HepG2 (cell line): ENCODE measurements around the gene RERE. TPM values are rescaled to one million over a fixed set of nuclear protein-coding genes. Genes with fewer than 3 reads are reported as not detected.

Experiments used
- CEBPB ChIP-seq: IDR thresholded peaks from 2 replicates; pipeline ENCODE4 v1.6.1; 2011; ENCODE audit warnings: low read depth, low read length, improper control_type of control experiment, borderline replicate concordance
- ERF ChIP-seq: IDR thresholded peaks from 2 replicates; pipeline ENCODE4 v1.6.1; 2018; ENCODE audit warnings: missing biosample characterization, missing genetic modification reagents
- GFI1 ChIP-seq: sonication (generic); formaldehyde crosslinking; IDR thresholded peaks from 2 replicates; pipeline ENCODE4 v1.5.0; 2020; ENCODE audit warnings: missing genetic modification reagents, mild to moderate bottlenecking, borderline replicate concordance
- HBP1 ChIP-seq: IDR thresholded peaks from 2 replicates; pipeline ENCODE4 v1.6.1; 2016; ENCODE audit warnings: low read depth, control low read depth
- LCORL ChIP-seq, 2 experiments: fragments of 450-650 bp in 1 of 2; sonication (generic) in 1 of 2; formaldehyde crosslinking in 1 of 2; IDR thresholded peaks; 2 replicates each; pipeline versions ENCODE4 v1.5.0 to v1.6.1; 2017 to 2020; ENCODE audit warnings: antibody characterized with exemption in 1 of 2, missing genetic modification reagents in 1 of 2
- NKX3-1 ChIP-seq: sonication (generic); formaldehyde crosslinking; IDR thresholded peaks from 2 replicates; pipeline ENCODE4 v1.5.0; 2020; ENCODE audit warnings: missing genetic modification reagents
- POLR2A ChIP-seq, 2 experiments: IDR thresholded peaks; 2 replicates each; pipeline ENCODE4 v1.6.1; 2011; ENCODE audit warnings: low read depth in 2 of 2, low read length in 2 of 2, mild to moderate bottlenecking in 1 of 2, moderate library complexity in 1 of 2; ENCODE audit not compliant: insufficient read depth in 1 of 2
- RAD21 ChIP-seq: fragments of 450-650 bp; formaldehyde crosslinking; IDR thresholded peaks from 2 replicates; pipeline ENCODE4 v1.5.0; 2020; ENCODE audit warnings: mild to moderate bottlenecking
- RNF2 ChIP-seq: fragments of 450-650 bp; conservative IDR thresholded peaks from 2 replicates; pipeline ENCODE4 v1.6.1; 2016; ENCODE audit warnings: low read depth
- RXRA ChIP-seq: sonication (generic); formaldehyde crosslinking; IDR thresholded peaks from 2 replicates; pipeline ENCODE4 v1.5.1; 2020; ENCODE audit warnings: missing genetic modification reagents
- SMAD9 ChIP-seq: sonication (generic); formaldehyde crosslinking; IDR thresholded peaks from 2 replicates; pipeline ENCODE4 v1.5.1; 2020; ENCODE audit warnings: mild to moderate bottlenecking, missing genetic modification reagents
- ZBTB39 ChIP-seq: sonication (generic); formaldehyde crosslinking; IDR thresholded peaks from 2 replicates; pipeline ENCODE4 v1.5.0; 2020; ENCODE audit warnings: missing genetic modification reagents
- ZBTB7B ChIP-seq: sonication (generic); formaldehyde crosslinking; IDR thresholded peaks from 2 replicates; pipeline ENCODE4 v1.4.0; 2020; ENCODE audit warnings: missing genetic modification reagents
- ZFP91 ChIP-seq: sonication (generic); formaldehyde crosslinking; IDR thresholded peaks from 2 replicates; pipeline ENCODE4 v1.9.0; 2022; ENCODE audit warnings: missing genetic modification reagents, mild to moderate bottlenecking, borderline replicate concordance
- ZNF501 ChIP-seq: sonication (generic); formaldehyde crosslinking; IDR thresholded peaks from 2 replicates; pipeline ENCODE4 v1.5.1; 2020; ENCODE audit warnings: mild to moderate bottlenecking, moderate library complexity, missing genetic modification reagents
- ZNF570 ChIP-seq: sonication (generic); formaldehyde crosslinking; IDR thresholded peaks from 2 replicates; pipeline ENCODE4 v1.4.0; 2020; ENCODE audit warnings: mild to moderate bottlenecking, missing genetic modification reagents, borderline replicate concordance
- ZNF687 ChIP-seq: sonication (generic); formaldehyde crosslinking; IDR thresholded peaks from 2 replicates; pipeline ENCODE4 v1.5.1; 2020; ENCODE audit warnings: mild to moderate bottlenecking, missing genetic modification reagents, moderate library complexity
- ZNF724P ChIP-seq: sonication (generic); formaldehyde crosslinking; IDR thresholded peaks from 2 replicates; pipeline ENCODE4 v1.8.0; 2022; ENCODE audit warnings: missing genetic modification reagents, borderline replicate concordance
- ZNF781 ChIP-seq: sonication (generic); formaldehyde crosslinking; IDR thresholded peaks from 2 replicates; pipeline ENCODE4 v1.5.1; 2020; ENCODE audit warnings: borderline replicate concordance, mild to moderate bottlenecking, missing genetic modification reagents; ENCODE audit errors: not compliant biosample characterization
- polyA plus RNA-seq, 8 experiments: library from polyadenylated mRNA; depleted of rRNA in 3 of 8; stranded (reverse) in 7 of 8; unstranded in 1 of 8; fragments of >200 nt; fragmentation: Illumina TruSeq in 4 of 8; extraction: Trizol in 4 of 8; gene quantifications; 2 replicates each; pipeline versions ENCODE4 v1.2.1 to v1.2.3, GENCODE V29; 2011 to 2016; ENCODE audit warnings: low read depth in 4 of 8, missing spikeins in 1 of 8, mixed read lengths in 1 of 8; ENCODE audit not compliant: insufficient read depth in 1 of 8
- total RNA-seq, 5 experiments: library from RNA; depleted of rRNA; stranded (reverse); fragments of >200 nt; fragmentation: Illumina TruSeq; extraction: Trizol; gene quantifications; 2 replicates each; pipeline ENCODE4 v1.2.3, GENCODE V29; 2016; ENCODE audit warnings: low read depth in 1 of 5

RERE gene
- total and polyA plus RNA-seq, 2 of the 13 experiments (the other 11 are each of a cell fraction or from before 2014, with no cell fraction given), result 18.3 to 21.9 TPM

GRCh38 chr1:8348777-8349472 is 468.5 kb downstream of the RERE start (continued):
- TF ChIP-seq ZFP91 (CRISPR knock-in tag) (peak; percentile 50; the same call in 1 of the 2 replicates), ZNF501 (CRISPR knock-in tag) (no peak), POLR2A (IDR thresholded peaks at IDR 0.05; ENCODE audit: insufficient read depth in 1 of 2, low read depth in 2 of 2, low read length in 2 of 2) (no peak), NKX3-1 (CRISPR knock-in tag) (no peak), RNF2 (no peak), SMAD9 (CRISPR knock-in tag) (no peak), ERF (CRISPR knock-in tag) (peak; percentile 58; the same call in 1 of the 2 replicates), HBP1 (CRISPR knock-in tag) (0 out of 2 replicates have a peak, but pooled peaks have one; percentile 47), RAD21 (CRISPR knock-in tag) (peak; percentile 87), ZNF781 (CRISPR knock-in tag) (no peak), GFI1 (no peak), CEBPB (peak; percentile 24; the same call in 1 of the 2 replicates), ZNF687 (peak; percentile 62), RXRA (CRISPR knock-in tag) (no peak; the same call in 1 of the 2 replicates), ZNF724P (CRISPR knock-in tag) (no peak), ZNF570 (CRISPR knock-in tag) (no peak), ZBTB39 (CRISPR knock-in tag) (0 out of 2 replicates have a peak, but pooled peaks have one; percentile 19), ZBTB7B (0 out of 2 replicates have a peak, but pooled peaks have one; percentile 33), LCORL (IDR thresholded peaks at IDR 0.05) (no peak), LCORL (CRISPR knock-in tag; IDR thresholded peaks at IDR 0.05) (no peak)
